ENCODE results near the gene GMCL2.

- TF ChIP-seq CTCF (IDR thresholded peaks at IDR 0.05) (no peak), EP300 (IDR thresholded peaks at IDR 0.05) (no peak)
Observed at GRCh38 chr5:178218827-178219226, 31.7 kb upstream of the GMCL2 start.

Data from ovary (tissue), 3 donors.